Liver (tissue), 9 donors: ENCODE measurements around the gene EDRF1. TPM values are rescaled to one million over a fixed set of nuclear protein-coding genes. Genes with fewer than 3 reads are reported as not detected.

Experiments used
- DNase-seq: peaks from one replicate; pipeline ENCODE4 v3.0.0-alpha.2; 2017; ENCODE audit warnings: low spot score
- H3K27ac ChIP-seq, 2 donors: one replicate each; pipeline ENCODE4 v1.7.0; 2013; ENCODE audit warnings: inconsistent platforms in 2 of 2, low read length in 2 of 2, control low read depth in 1 of 2, low read depth in 1 of 2, mild to moderate bottlenecking in 1 of 2
- H3K27me3 ChIP-seq, 4 donors: one replicate each; pipeline versions ENCODE4 v1.6.1 to v1.7.0; 2013; ENCODE audit warnings: low read length in 3 of 4, inconsistent platforms in 1 of 4, mild to moderate bottlenecking in 1 of 4, moderate library complexity in 1 of 4; ENCODE audit not compliant: control insufficient read depth in 4 of 4, insufficient read depth in 4 of 4
- H3K36me3 ChIP-seq, 4 donors: one replicate each; pipeline versions ENCODE4 v1.6.1 to v1.7.0; 2013; ENCODE audit warnings: low read length in 3 of 4, mild to moderate bottlenecking in 3 of 4, low read depth in 1 of 4, moderate library complexity in 1 of 4; ENCODE audit not compliant: control insufficient read depth in 4 of 4, insufficient read depth in 3 of 4
- H3K4me1 ChIP-seq, 4 donors: one replicate each; pipeline versions ENCODE4 v1.6.1 to v1.7.0; 2013; ENCODE audit warnings: low read length in 3 of 4, mild to moderate bottlenecking in 3 of 4, moderate library complexity in 1 of 4; ENCODE audit not compliant: control insufficient read depth in 4 of 4, insufficient read depth in 4 of 4
- H3K4me3 ChIP-seq, 3 donors: one replicate each; pipeline versions ENCODE4 v1.6.1 to v1.7.0; 2013; ENCODE audit warnings: low read length in 3 of 3, control low read depth in 1 of 3, low read depth in 1 of 3, mild to moderate bottlenecking in 1 of 3
- H3K9ac ChIP-seq, 2 donors: one replicate each; pipeline ENCODE4 v1.7.0; 2013; ENCODE audit warnings: low read length in 2 of 2, mild to moderate bottlenecking in 2 of 2, moderate library complexity in 2 of 2, control low read depth in 1 of 2, low read depth in 1 of 2
- H3K9me3 ChIP-seq, 4 donors: one replicate each; pipeline versions ENCODE4 v1.6.1 to v1.7.0; 2013; ENCODE audit warnings: low read length in 3 of 4; ENCODE audit not compliant: control insufficient read depth in 4 of 4
- ATF3 ChIP-seq: IDR thresholded peaks from 2 replicates; pipeline ENCODE4 v1.6.1; 2016; ENCODE audit warnings: antibody characterized with exemption
- CTCF ChIP-seq: fragments of 150-350 bp; IDR thresholded peaks from 2 replicates; pipeline ENCODE4 v1.5.1; 2017; ENCODE audit warnings: improper control_type of control experiment, low read depth, low read length; ENCODE audit not compliant: missing input control
- EGR1 ChIP-seq, 2 donors: IDR thresholded peaks; 2 replicates each; pipeline ENCODE4 v1.6.1; 2016 to 2018; ENCODE audit warnings: antibody characterized with exemption in 2 of 2, low read depth in 2 of 2
- FOXA1 ChIP-seq: IDR thresholded peaks from 2 replicates; pipeline ENCODE4 v1.6.1; 2016; ENCODE audit warnings: antibody characterized with exemption
- FOXA2 ChIP-seq: IDR thresholded peaks from 2 replicates; pipeline ENCODE4 v1.6.1; 2016; ENCODE audit warnings: antibody characterized with exemption
- GABPA ChIP-seq, 2 donors: IDR thresholded peaks in 1 of 2; conservative IDR thresholded peaks in 1 of 2; 2 replicates each; pipeline ENCODE4 v1.6.1; 2016; ENCODE audit warnings: antibody characterized with exemption in 2 of 2, mild to moderate bottlenecking in 1 of 2, moderate library complexity in 1 of 2
- HNF4A ChIP-seq, 2 donors: conservative IDR thresholded peaks; 2 replicates each; pipeline ENCODE4 v1.6.1; 2016; ENCODE audit warnings: antibody characterized with exemption in 2 of 2, mild to moderate bottlenecking in 2 of 2
- HNF4G ChIP-seq: IDR thresholded peaks from 2 replicates; pipeline ENCODE4 v1.6.1; 2016; ENCODE audit warnings: antibody characterized with exemption
- JUND ChIP-seq, 2 donors: IDR thresholded peaks; 2 replicates each; pipeline ENCODE4 v1.6.1; 2016; ENCODE audit warnings: antibody characterized with exemption in 2 of 2
- MAX ChIP-seq: IDR thresholded peaks from 2 replicates; pipeline ENCODE4 v1.6.1; 2016; ENCODE audit warnings: antibody characterized with exemption
- NR2F2 ChIP-seq: IDR thresholded peaks from 2 replicates; pipeline ENCODE4 v1.6.1; 2016; ENCODE audit warnings: antibody characterized with exemption
- RAD21 ChIP-seq, 2 donors: IDR thresholded peaks; 2 replicates each; pipeline ENCODE4 v1.6.1; 2016; ENCODE audit warnings: antibody characterized with exemption in 2 of 2, mild to moderate bottlenecking in 2 of 2
- REST ChIP-seq: IDR thresholded peaks from 2 replicates; pipeline ENCODE4 v1.6.1; 2016; ENCODE audit warnings: antibody characterized with exemption, mild to moderate bottlenecking
- RXRA ChIP-seq, 2 donors: IDR thresholded peaks; 2 replicates each; pipeline ENCODE4 v1.6.1; 2017 to 2018; ENCODE audit warnings: antibody characterized with exemption in 2 of 2, mild to moderate bottlenecking in 1 of 2
- SP1 ChIP-seq: IDR thresholded peaks from 2 replicates; pipeline ENCODE4 v1.6.1; 2018; ENCODE audit warnings: antibody characterized with exemption, mild to moderate bottlenecking
- TAF1 ChIP-seq: conservative IDR thresholded peaks from 2 replicates; pipeline ENCODE4 v1.6.1; 2016; ENCODE audit warnings: antibody characterized with exemption, mild to moderate bottlenecking
- YY1 ChIP-seq: IDR thresholded peaks from 2 replicates; pipeline ENCODE4 v1.6.1; 2016; ENCODE audit warnings: antibody characterized with exemption, mild to moderate bottlenecking
- ZBTB33 ChIP-seq: IDR thresholded peaks from 2 replicates; pipeline ENCODE4 v1.6.1; 2016; ENCODE audit warnings: antibody characterized with exemption
- WGBS: extraction: QIAGEN DNeasy Blood & Tissue Kit; methylation state at CpG from one replicate; pipeline ENCODE4 v1.1.7; 2013; 5-methylcytosine and 5-hydroxymethylcytosine counted together
- polyA plus RNA-seq, 2 donors: library from polyadenylated mRNA; stranded (reverse) in 1 of 2; unstranded in 1 of 2; fragments of 200-250 nt in 1 of 2; fragments of >200 nt in 1 of 2; fragmentation: Nextera tagmentation in 1 of 2; extraction: Ambion mirVana in 1 of 2; gene quantifications; one replicate each; pipeline versions ENCODE4 v1.2.1 to v1.2.3, GENCODE V29; 2013 to 2015
- total RNA-seq, 2 donors: library from RNA; depleted of rRNA; stranded (reverse); fragments of >200 nt; gene quantifications; one replicate each; pipeline ENCODE4 v1.2.3, GENCODE V29; 2014
- donor health status: healthy.
- donor health status: healthy.
- donor health status: healthy.
- donor health status: healthy.
- donor health status: healthy.

EDRF1 gene
- total and polyA plus RNA-seq, 4 donors, result 3.9 to 17.0 (median 9.2) TPM

GRCh38 chr10:125727436-125727835, 7.9 kb downstream of the EDRF1 start:
- Histone ChIP-seq H3K4me1 (no peaks in the 10 kb centered on the region), H3K9ac (no peak overlapping the region), H3K36me3 (peaks cover 3 to 87% (median 79%) of the 10 kb centered on the region in 4 donors), H3K4me3 (no peak overlapping the region), H3K27me3 (no peaks in the 10 kb centered on the region), H3K27ac (no peak overlapping the region), H3K9me3 (no peaks in the 10 kb centered on the region)
- TF ChIP-seq YY1 (no peak), TAF1 (no peak), NR2F2 (no peak), ATF3 (no peak), GABPA (IDR thresholded peaks at IDR 0.05 in 1 of 2, conservative IDR thresholded peaks at IDR 0.05 in 1 of 2) (no peak), EGR1 (IDR thresholded peaks at IDR 0.05; ENCODE audit: low read depth in 2 of 2) (no peak), JUND (IDR thresholded peaks at IDR 0.05) (no peak), SP1 (no peak), CTCF (no peak), FOXA1 (no peak), MAX (no peak), RAD21 (IDR thresholded peaks at IDR 0.05) (no peak), HNF4G (no peak), RXRA (IDR thresholded peaks at IDR 0.05) (no peak), HNF4A (conservative IDR thresholded peaks at IDR 0.05) (no peak), REST (no peak), FOXA2 (no peak), ZBTB33 (no peak)
- WGBS, result 59% methylated on average over 3 of the region's 3 CpGs
- DNase-seq, result no peak
